GM12892 (cell line): Measurements from ENCODE around the gene GALNT18.

Experiments
- POLR2A ChIP-seq: IDR thresholded peaks from 2 replicates; pipeline ENCODE4 v1.6.1; 2011; ENCODE audit warnings: low read depth, low read length, control low read depth
- POLR2AphosphoS5 ChIP-seq: IDR thresholded peaks from 2 replicates; pipeline ENCODE4 v1.6.1; 2011; ENCODE audit warnings: low read depth, low read length, control low read depth

DNA sequence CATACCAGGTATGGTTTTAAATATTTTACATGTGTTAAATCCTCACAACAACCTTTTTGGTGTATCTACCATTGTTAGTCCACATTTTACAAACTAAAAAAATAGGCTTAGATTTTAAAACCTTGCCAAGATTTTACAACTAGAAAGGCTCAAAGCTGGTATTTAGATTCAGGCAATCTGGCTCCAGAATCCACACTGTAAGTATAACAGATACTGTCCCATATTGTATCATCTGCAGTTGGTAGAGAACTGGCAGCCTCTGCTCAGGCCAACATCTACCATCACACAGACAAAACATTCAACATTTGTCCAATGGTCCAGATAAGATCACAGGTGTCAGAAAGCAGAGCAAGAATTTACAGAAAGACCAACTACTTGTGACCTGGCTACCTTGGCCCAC is 299.7 kb downstream of the GALNT18 start:
- TF ChIP-seq POLR2A (no peak), POLR2AphosphoS5 (no peak)
